Hepatocyte (in vitro differentiated cells): ENCODE measurements around the gene AMFR.

Source experiments
- CTCF ChIP-seq: fragments of 200-600 bp; sonication (generic); IDR thresholded peaks from 2 replicates; pipeline ENCODE4 v1.5.1; 2016; ENCODE audit warnings: antibody characterized with exemption, mild to moderate bottlenecking; ENCODE audit not compliant: poor library complexity
- EZH2 ChIP-seq: fragments of 200-600 bp; sonication (generic); IDR thresholded peaks from 2 replicates; pipeline ENCODE4 v1.6.1; 2016; ENCODE audit warnings: antibody characterized with exemption, mild to moderate bottlenecking, borderline replicate concordance

DNA sequence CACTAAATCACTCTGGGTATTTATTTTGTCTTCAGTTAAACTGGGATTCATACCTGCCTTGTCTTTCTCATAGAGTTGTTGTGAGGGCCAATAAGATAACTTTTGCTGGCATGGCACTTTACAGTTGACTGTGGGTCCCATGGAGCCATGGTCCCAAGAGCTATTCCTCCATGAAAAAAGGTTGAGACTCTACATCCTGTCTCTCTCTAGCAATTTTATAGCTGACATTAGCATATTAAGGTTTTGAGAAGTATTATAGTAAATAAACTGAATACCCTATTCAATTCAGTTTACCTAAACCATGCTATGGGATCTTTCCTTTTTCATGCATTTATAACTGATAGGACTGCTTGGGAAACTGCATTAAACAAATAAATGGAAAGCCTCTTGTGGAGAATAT lies 43.5 kb upstream of the AMFR start:
- TF ChIP-seq CTCF (no peak), EZH2 (no peak)
